Adrenal gland (tissue), 5 donors: ENCODE results near the gene ACHE.

Source experiments
- POLR2A ChIP-seq, 2 donors: fragments of 450-650 bp; IDR thresholded peaks; one replicate each; pipeline ENCODE4 v1.6.1; 2017; ENCODE audit warnings: antibody characterized with exemption in 2 of 2, mild to moderate bottlenecking in 2 of 2, moderate library complexity in 1 of 2
- TF ChIP-seq, protein P1 (sequence below), 6 experiments: fragments of 450-650 bp in 4 of 6; fragments of 200-600 bp in 2 of 6; sonication (generic) in 1 of 6; IDR thresholded peaks; 1 replicate in 5 of 6; 2 replicates in 1 of 6; pipeline versions ENCODE4 v1.5.1 to v1.8.0; 2016 to 2021; ENCODE audit warnings: antibody characterized with exemption in 6 of 6, mild to moderate bottlenecking in 2 of 6, moderate library complexity in 1 of 6
- donor health status: DM: no; HTN: no; CAD: no.

- TF ChIP-seq POLR2A (IDR thresholded peaks at IDR 0.05), result no peak
- TF ChIP-seq, protein P1, sequence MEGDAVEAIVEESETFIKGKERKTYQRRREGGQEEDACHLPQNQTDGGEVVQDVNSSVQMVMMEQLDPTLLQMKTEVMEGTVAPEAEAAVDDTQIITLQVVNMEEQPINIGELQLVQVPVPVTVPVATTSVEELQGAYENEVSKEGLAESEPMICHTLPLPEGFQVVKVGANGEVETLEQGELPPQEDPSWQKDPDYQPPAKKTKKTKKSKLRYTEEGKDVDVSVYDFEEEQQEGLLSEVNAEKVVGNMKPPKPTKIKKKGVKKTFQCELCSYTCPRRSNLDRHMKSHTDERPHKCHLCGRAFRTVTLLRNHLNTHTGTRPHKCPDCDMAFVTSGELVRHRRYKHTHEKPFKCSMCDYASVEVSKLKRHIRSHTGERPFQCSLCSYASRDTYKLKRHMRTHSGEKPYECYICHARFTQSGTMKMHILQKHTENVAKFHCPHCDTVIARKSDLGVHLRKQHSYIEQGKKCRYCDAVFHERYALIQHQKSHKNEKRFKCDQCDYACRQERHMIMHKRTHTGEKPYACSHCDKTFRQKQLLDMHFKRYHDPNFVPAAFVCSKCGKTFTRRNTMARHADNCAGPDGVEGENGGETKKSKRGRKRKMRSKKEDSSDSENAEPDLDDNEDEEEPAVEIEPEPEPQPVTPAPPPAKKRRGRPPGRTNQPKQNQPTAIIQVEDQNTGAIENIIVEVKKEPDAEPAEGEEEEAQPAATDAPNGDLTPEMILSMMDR (IDR thresholded peaks at IDR 0.05), result no peak
These were observed 7.2 kb downstream of the ACHE start for GRCh38 chr7:100888291-100888987.
